Measurements from ENCODE around the gene CAMTA1. TPM values are rescaled to one million over a fixed set of nuclear protein-coding genes. Genes with fewer than 3 reads are reported as not detected.

CAMTA1 gene
- total and polyA plus RNA-seq, 4 donors = 48.1 to 140 (median 52.3) TPM

GRCh38 chr1:7441143-7441841 is 656.0 kb downstream of the CAMTA1 start:
- no peak for DNase-seq
- Histone ChIP-seq H3K36me3 (ENCODE audit: control insufficient read depth in 4 of 4, insufficient read depth in 4 of 4, low read length in 4 of 4) (no peaks in the 10 kb centered on the region), H3K27me3 (ENCODE audit: control insufficient read depth in 3 of 3, insufficient read depth in 3 of 3, low read length in 2 of 3) (no peaks in the 10 kb centered on the region), H3K9ac (ENCODE audit: insufficient read depth in 1 of 2, low read length in 2 of 2) (no peak overlapping the region), H3K27ac (ENCODE audit: low read depth in 1 of 2, low read length in 1 of 2) (no peak overlapping the region), H3K4me3 (no peak overlapping the region), H3K9me3 (ENCODE audit: control insufficient read depth in 4 of 4, insufficient read depth in 3 of 4, low read length in 3 of 4) (no peaks in the 10 kb centered on the region), H3K4me1 (ENCODE audit: control insufficient read depth in 5 of 5, insufficient read depth in 5 of 5, low read length in 5 of 5) (peaks cover 0 to 7% (median 0%) of the 10 kb centered on the region in 5 donors)
- no peak for ATAC-seq (ENCODE audit: insufficient read depth, low FRiP score)
- WGBS, 2 donors = 70 to 72% methylated on average over 16 of the region's 16 CpGs
- no peak for TF ChIP-seq CTCF (IDR thresholded peaks at IDR 0.05; ENCODE audit: control extremely low read depth, extremely low read depth)

- TF ChIP-seq CTCF (IDR thresholded peaks at IDR 0.05; ENCODE audit: control extremely low read depth, extremely low read depth) = no peak
- Histone ChIP-seq H3K9me3 (ENCODE audit: control insufficient read depth in 4 of 4, insufficient read depth in 3 of 4, low read length in 3 of 4) (no peaks in the 10 kb centered on the region), H3K27me3 (ENCODE audit: control insufficient read depth in 3 of 3, insufficient read depth in 3 of 3, low read length in 2 of 3) (no peaks in the 10 kb centered on the region), H3K9ac (ENCODE audit: insufficient read depth in 1 of 2, low read length in 2 of 2) (no peak overlapping the region), H3K36me3 (ENCODE audit: control insufficient read depth in 4 of 4, insufficient read depth in 4 of 4, low read length in 4 of 4) (no peaks in the 10 kb centered on the region), H3K4me3 (no peak overlapping the region), H3K27ac (ENCODE audit: low read depth in 1 of 2, low read length in 1 of 2) (no peak overlapping the region), H3K4me1 (ENCODE audit: control insufficient read depth in 5 of 5, insufficient read depth in 5 of 5, low read length in 5 of 5) (peaks cover 0 to 7% (median 0%) of the 10 kb centered on the region in 5 donors)
- DNase-seq = no peak
- 94 to 95% methylated on average over 9 of the region's 9 CpGs for WGBS, 2 donors
- ATAC-seq (ENCODE audit: insufficient read depth, low FRiP score) = no peak
Observed at GRCh38 chr1:7442036-7442435, 656.8 kb downstream of the CAMTA1 start.

- Histone ChIP-seq H3K36me3 (ENCODE audit: control insufficient read depth in 4 of 4, insufficient read depth in 4 of 4, low read length in 4 of 4) (no peaks in the 10 kb centered on the region), H3K9me3 (ENCODE audit: control insufficient read depth in 4 of 4, insufficient read depth in 3 of 4, low read length in 3 of 4) (no peaks in the 10 kb centered on the region), H3K27ac (ENCODE audit: low read depth in 1 of 2, low read length in 1 of 2) (no peak overlapping the region), H3K4me1 (ENCODE audit: control insufficient read depth in 5 of 5, insufficient read depth in 5 of 5, low read length in 5 of 5) (peaks cover 0 to 7% (median 0%) of the 10 kb centered on the region in 5 donors), H3K27me3 (ENCODE audit: control insufficient read depth in 3 of 3, insufficient read depth in 3 of 3, low read length in 2 of 3) (no peaks in the 10 kb centered on the region), H3K9ac (ENCODE audit: insufficient read depth in 1 of 2, low read length in 2 of 2) (no peak overlapping the region), H3K4me3 (no peak overlapping the region)
- ATAC-seq (ENCODE audit: insufficient read depth, low FRiP score) = no peak
- 92 to 93% methylated on average over 6 of the region's 6 CpGs for WGBS, 2 donors
- DNase-seq = no peak
- TF ChIP-seq CTCF (IDR thresholded peaks at IDR 0.05; ENCODE audit: control extremely low read depth, extremely low read depth) = no peak
Observed at GRCh38 chr1:7442918-7443317, 657.7 kb downstream of the CAMTA1 start.

GRCh38 chr1:7444363-7444762 is 659.1 kb downstream of the CAMTA1 start:
- TF ChIP-seq CTCF (IDR thresholded peaks at IDR 0.05; ENCODE audit: control extremely low read depth, extremely low read depth) = no peak
- WGBS, 2 donors = 49 to 67% methylated on average over 4 of the region's 4 CpGs
- H3K36me3 ChIP-seq (ENCODE audit: control insufficient read depth in 4 of 4, insufficient read depth in 4 of 4, low read length in 4 of 4) = no peaks in the 10 kb centered on the region
- no peaks in the 10 kb centered on the region for H3K9me3 ChIP-seq (ENCODE audit: control insufficient read depth in 4 of 4, insufficient read depth in 3 of 4, low read length in 3 of 4)
- H3K4me3 ChIP-seq = no peak overlapping the region
- H3K27ac ChIP-seq (ENCODE audit: low read depth in 1 of 2, low read length in 1 of 2) = no peak overlapping the region
- peaks cover 0 to 7% (median 0%) of the 10 kb centered on the region in 5 donors for H3K4me1 ChIP-seq (ENCODE audit: control insufficient read depth in 5 of 5, insufficient read depth in 5 of 5, low read length in 5 of 5)
- no peak for DNase-seq
- no peaks in the 10 kb centered on the region for H3K27me3 ChIP-seq (ENCODE audit: control insufficient read depth in 3 of 3, insufficient read depth in 3 of 3, low read length in 2 of 3)
- ATAC-seq (ENCODE audit: insufficient read depth, low FRiP score) = no peak
- H3K9ac ChIP-seq (ENCODE audit: insufficient read depth in 1 of 2, low read length in 2 of 2) = no peak overlapping the region

Measured in lung (tissue), 12 donors.